GM19239 (cell line): ENCODE measurements around the gene CHST15.
A peak's percentile ranks its signal among the peaks of the same experiment; 100 is the strongest.

Experiments
- DNase-seq: peaks from one replicate; pipeline ENCODE4 v3.0.0; 2011; ENCODE audit warnings: low spot score; ENCODE audit not compliant: insufficient read length
- FAIRE-seq: peaks from 2 replicates; lab custom pipeline; 2011; peaks lifted over from hg19 to GRCh38; lab: Jason Lieb, UNC

Gene CHST15

DNA sequence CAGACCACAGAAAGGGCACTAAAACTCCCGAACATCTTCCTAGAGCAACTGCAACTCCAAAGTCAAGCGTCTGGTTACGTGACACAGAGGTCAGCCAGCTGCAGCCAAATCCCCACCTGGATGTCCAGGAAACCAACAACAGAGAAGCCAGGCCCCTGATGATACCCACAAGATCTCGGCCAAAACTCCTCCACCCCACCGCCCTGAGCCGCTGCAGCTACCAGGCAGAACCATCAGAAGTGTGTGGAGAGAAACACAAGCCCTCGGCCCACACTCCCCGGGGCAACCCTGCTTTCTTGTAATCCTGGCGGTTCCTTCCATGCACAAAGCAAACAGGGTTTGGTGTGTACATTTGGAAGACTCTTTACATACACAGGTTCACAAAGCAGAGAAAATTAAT is 8.7 kb downstream of the CHST15 start:
- DNase-seq (no peak), FAIRE-seq (peak; percentile 47)

GRCh38 chr10:124083740-124084397 is 9.5 kb downstream of the CHST15 start:
- no peak for DNase-seq
- no peak for FAIRE-seq

DNA sequence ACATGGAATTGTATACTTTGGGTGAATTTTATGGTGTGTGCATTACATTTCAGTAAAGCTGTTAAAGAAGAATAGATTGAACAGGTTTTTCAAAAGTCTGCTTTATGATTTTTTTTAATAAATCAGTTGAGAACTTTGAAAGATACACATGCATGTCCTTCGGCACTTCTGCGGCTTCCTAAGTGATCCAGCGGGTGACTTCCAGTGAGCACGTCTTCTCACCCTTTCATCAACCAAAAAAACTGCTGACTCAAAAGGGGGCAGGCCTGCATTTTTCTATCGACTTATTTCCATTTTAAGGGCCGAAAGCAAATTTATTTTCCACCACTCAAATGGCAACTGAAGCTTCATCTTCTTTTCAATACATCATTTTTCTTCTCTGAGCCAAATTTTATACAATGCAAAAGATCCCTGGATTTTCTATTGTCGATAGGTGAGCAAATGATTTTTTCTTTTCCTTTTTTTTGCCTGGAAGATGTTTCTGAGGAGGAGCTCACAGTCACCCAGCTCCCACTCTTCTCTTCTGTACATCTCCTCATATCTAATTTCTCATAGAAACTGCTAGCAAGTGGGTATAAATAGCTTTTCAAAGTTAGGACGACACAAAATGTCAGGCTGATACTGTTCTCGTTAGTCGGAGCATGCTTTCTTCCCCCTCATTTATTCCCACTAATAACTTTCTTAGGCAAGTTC is 10.2 kb downstream of the CHST15 start:
- FAIRE-seq (no peak), DNase-seq (no peak)

DNA sequence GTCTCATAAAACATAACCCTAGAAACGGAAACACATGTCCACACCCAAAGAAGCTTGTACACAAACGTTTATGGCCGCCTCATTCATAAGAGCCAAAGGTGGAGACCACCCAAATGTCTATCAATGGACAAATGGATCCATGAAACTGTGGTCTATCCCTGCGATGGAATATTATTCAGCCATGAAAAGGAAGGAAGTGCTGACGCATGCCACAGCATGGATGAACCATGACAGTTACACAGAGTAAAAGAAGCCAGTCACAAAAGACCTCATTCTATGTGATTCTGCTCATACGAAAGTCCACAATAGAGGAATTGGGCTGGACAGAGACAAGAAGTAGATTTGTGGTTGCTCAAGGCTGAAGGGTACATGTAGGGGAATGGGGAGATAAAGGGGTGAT is 10.8 kb downstream of the CHST15 start:
- no peak for FAIRE-seq
- no peak for DNase-seq

- no peak for DNase-seq
- no peak for FAIRE-seq
Measured at GRCh38 chr10:124081547-124082140, 11.8 kb downstream of the CHST15 start.

DNA sequence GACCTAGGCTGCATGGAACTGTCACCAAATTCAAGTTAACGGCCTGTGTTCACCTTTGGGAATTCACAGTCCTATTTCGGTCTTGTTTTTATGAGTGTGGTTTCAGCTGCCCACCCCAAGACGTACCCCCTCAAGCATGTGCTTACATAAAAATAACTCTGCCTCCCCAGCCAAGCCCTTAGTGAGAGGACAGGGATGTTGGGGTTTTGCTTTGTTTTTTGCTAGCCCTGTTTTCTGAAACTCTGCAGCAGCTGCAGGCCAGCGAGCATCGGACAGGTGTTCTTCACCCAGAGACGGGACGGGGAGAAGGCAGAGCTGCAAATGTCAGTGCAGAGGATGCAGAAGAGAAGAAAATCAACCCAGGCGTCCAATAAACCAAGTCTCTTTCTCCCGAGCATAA is 13.5 kb downstream of the CHST15 start:
- DNase-seq (no peak), FAIRE-seq (no peak)

DNA sequence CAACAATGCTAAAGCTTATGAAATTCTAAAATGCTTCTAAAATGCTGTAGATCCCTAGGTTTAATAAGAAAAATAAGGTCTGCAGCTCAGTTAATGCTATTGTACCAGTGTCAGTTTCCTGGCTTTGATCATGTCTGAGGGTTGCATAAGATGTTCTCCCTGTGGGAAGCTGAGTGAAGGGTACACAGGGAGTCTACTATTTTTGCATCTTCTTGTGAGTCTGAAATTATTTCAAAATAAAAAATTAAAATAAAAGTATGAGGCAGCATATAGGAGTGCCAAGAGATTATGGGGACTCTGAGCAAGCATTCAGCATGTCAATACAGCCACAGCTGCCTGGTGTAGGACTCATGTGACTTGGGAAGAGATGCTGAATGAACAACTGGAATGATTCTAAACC is 14.7 kb downstream of the CHST15 start:
- DNase-seq, result no peak
- no peak for FAIRE-seq

- no peak for DNase-seq
- FAIRE-seq, result no peak
Measured at GRCh38 chr10:124078028-124078427, 15.4 kb downstream of the CHST15 start.

DNA sequence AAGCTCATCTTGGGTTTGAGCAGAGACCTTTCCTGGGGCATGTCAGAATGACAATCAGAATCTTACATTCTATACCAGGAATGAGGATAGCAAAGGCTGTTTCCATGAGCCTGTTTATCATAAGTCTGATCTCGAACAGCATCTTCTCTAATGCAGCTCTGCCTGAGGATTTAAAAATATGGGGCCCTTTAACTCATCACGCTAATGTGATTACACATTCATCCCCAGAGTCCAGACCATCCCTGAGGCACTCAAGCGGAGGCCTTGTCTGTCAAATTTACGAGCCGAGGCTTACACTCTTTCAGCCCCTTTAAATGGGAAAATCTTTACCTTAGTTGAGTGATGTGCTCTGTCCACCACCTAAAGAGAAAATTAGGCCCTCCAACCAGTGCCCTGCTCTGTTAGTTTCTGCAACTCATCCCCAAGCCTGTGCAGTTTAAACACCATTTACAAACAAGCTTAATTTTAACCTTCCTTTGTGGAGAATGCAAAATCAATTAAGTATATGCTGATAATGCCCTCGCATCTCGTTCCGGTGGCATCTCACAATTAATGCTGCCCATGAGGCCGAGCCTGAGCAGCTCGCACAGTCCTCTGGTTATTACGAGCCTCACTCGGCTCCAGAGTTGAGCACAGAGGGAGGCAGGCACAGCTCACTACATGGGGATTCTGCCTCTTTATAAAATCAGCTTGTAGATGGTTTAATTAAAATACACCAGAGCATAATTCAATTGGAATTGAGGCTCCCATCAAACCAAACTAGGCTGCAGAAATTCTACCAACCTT is 16.0 kb downstream of the CHST15 start:
- peak; percentile 28 for FAIRE-seq
- DNase-seq, result no peak

- no peak for FAIRE-seq
- DNase-seq, result no peak
Measured at GRCh38 chr10:124076148-124076733, 17.2 kb downstream of the CHST15 start.

DNA sequence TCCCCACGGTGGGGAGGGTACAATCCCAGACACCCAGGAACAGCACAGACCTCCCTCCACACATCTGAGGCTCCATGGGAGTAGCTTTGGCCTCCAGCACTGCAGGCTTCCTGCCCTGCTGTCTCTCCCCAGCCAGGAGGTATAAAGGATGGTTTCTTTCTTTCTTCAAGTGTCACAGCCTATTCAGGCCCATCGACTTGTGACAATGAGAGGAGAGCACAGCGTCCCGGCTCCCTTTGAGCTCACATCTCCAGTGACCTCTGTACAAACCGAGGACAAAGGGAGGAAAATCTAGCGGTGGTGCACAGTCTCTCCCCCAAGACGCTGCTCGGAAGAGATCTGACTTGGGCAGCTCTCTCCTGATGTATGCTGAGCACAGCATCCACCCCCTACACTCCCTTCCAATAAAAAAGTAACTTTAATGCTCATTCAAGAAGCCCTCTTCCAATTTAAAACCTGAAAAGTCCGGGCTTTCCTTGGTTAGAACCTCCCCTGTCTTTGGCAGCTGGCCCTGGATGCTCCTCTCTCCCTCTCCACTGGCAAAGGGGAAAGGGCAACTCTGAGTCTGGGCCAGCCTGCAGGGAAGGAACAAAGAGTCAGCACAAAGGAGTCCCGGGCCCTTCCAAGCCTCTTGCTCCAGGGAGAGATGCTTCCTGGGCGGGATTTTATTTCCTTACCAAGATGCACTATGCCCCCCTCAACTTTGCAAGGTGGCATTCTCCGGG is 18.0 kb downstream of the CHST15 start:
- FAIRE-seq (no peak), DNase-seq (no peak)

DNA sequence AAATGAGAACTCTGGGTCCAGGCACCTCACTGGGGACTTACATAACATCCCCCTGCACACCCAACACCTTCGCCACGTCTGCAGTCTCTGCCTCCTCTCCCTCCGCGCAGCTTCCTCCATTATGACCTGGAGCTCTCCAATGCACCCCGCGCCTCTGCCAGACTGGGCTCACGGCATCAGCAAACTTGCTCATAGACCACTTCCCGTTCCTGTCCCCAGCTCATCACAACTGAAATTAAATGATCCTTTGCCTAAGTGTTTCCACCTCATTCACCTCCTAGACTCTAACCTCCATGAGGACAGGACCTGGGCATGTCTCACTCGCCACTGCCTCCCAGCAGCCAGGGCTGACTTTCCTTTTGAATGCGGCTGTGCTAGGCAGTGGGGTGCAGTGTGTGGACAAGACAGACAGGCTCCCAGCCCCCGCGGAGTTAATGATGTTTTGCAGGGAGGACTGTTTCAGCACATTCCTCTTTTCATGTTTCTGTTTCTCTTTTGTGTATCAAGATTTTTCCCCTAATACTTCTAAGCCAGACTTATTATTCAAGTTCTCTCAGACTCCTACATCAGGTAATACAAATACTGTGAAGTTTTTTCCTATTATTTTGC is 18.8 kb downstream of the CHST15 start:
- DNase-seq (no peak), FAIRE-seq (no peak)

- DNase-seq (no peak), FAIRE-seq (no peak)
Measured at GRCh38 chr10:124073978-124074377, 19.4 kb downstream of the CHST15 start.

DNA sequence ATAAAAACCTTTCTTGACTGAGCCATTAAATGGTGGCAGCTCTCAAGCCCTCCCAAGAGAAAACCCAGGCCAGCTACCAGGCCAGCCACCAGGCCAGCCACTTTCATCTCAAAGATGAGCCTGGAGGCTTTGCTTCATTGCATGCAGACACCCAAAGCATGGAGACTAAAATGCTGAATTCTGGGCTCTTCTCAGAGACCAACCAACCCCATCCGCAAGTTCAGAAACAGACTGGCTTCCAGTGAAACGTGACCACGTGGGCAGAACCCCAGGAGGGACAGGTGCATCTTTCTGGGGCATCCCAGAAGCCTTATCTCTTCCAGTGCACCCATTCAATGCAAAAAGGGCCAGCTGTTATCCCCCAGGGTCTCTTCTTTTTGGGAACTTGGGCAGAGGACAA is 20.9 kb downstream of the CHST15 start:
- no peak for FAIRE-seq

DNA sequence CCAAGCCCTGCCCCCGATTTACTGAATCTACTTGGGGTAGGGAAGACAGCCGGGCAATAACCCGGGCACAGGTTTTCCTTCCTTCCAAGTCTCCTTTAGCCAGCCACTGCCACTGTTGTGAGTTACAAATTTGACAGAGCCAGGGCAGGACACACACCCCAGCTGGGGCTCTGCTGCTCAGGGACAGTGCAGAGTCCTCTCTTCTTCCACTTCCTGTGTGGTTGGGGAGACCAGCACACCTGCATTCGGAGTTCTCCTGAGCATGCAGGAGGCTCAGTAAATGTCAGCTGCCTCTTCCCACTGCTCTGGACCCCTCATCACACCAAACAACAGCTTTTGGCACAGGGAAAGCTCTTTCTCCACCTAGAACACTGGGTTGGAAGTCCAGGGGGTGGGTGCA is 21.3 kb downstream of the CHST15 start:
- FAIRE-seq, result peak; percentile 11
- DNase-seq, result peak; percentile 40

More for the DNA sequence above, 20.9 kb downstream of the CHST15 start:
- no peak for DNase-seq

GRCh38 chr10:124071141-124071540 is 22.3 kb downstream of the CHST15 start:
- DNase-seq, result no peak
- no peak for FAIRE-seq

DNA sequence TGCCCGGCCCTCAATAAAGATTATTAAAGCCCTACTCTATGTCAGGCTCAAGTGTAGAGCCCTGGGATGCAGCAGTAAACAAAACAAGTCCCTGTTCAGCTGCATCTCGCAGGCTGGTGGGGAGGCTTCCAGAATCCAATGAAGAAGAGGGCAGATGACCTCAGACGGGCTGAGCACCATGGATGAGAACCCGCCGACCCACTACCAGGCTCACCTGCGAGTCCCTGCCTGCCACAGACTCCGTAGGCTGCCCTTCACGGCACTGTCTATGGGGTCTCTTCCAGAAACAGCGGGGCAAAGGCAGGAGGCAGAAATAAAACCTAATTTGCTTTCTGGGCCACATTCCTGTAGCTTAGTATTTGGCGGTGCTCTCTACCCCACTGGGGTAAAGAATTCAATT is 22.7 kb downstream of the CHST15 start:
- FAIRE-seq (no peak), DNase-seq (no peak)

DNA sequence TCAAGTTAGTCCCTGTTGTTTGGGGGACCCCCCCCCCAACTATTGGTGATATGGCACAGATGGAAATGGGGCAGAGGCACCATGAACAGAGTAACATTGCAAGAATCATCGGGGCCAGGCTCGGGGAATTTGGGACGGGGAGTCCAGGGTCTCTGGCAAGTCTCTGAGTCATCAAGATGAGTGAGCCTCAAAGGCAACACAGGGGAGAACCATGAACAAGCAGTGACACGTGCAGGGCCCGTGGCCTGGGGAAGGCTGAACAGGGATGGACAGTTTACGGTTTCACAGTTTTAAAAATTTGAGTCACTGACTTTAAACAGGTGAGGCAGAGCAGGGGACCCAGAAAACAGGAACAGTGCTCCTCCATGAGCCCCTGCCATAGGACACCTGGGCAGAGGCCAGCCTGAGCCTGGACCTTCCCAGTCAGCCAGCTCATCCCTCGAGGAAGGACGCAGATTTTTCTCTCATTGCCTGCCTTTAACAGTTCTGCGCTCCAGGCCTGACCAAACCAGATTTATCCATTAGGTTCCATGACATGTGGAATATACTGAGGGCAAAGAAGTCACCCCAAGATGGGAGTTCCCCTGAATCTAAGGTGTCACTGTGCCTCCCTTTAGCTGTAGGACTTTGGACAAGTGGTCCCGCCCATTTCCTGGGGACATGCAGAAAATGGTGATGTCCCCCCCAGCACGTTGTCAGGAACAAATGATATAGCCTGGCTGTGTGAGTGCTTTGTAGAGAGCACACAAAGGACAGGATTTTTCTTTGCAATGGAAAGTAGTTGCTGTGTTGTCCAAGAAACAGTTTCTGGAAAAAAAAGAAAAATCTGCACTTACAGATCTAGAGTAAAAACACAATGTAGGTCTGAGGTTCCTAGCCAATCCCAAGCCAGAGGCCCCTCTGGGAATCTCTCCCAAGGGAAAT is 23.8 kb downstream of the CHST15 start:
- FAIRE-seq (no peak), DNase-seq (no peak)
